ENCODE data around the gene NEGR1.

Gene NEGR1

DNA sequence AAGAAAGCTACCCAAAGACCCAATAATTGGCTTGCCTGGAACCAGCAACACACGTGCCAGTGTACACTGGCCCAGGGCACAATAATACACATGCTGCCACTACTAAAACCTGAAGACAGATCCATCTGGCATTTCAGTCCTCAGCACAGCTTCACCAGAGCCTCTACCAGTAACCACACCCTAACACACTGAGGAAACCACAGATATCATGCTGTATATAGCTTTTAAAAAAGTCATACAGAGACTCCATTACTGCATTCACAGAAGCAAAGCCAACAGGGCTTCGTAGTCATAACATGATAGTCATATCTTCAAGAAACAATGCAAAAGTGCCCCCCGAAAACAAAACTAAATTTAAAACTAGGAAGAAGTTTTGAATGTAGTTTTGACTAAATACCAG lies 40.6 kb upstream of the NEGR1 start:
- H3K4me2 ChIP-seq (ENCODE audit: low read depth, low read length, poor library complexity, severe bottlenecking), result no peak overlapping the region
- no peaks in the 10 kb centered on the region for H3K36me3 ChIP-seq (ENCODE audit: insufficient read depth, low read length)
- H3F3A ChIP-seq (ENCODE audit: low read depth), result no peaks in the 10 kb centered on the region
- no peak for TF ChIP-seq CTCF (conservative IDR thresholded peaks at IDR 0.05; ENCODE audit: low read length)
- no peak for TF ChIP-seq EZH2phosphoT487 (IDR thresholded peaks at IDR 0.05; ENCODE audit: borderline replicate concordance)
- no peaks in the 10 kb centered on the region for H4K20me1 ChIP-seq (ENCODE audit: insufficient read depth, low read length, poor library complexity, severe bottlenecking)
- H3K9me2 ChIP-seq (replicated peaks; ENCODE audit: low read depth, low read length), result no peaks in the 10 kb centered on the region
- H3K4me1 ChIP-seq (ENCODE audit: insufficient read depth, low read length, poor library complexity, severe bottlenecking), result no peaks in the 10 kb centered on the region
- H3K4me3 ChIP-seq (ENCODE audit: low read length, poor library complexity, severe bottlenecking), result no peak overlapping the region
- no peak overlapping the region for H3K9ac ChIP-seq (ENCODE audit: low read depth, low read length, poor library complexity, severe bottlenecking)
- no peaks in the 10 kb centered on the region for H3K27me3 ChIP-seq (ENCODE audit: insufficient read depth, low read length, poor library complexity, severe bottlenecking)
- H3K79me2 ChIP-seq (ENCODE audit: insufficient read depth, low read length), result no peaks in the 10 kb centered on the region
- no peak overlapping the region for H2AFZ ChIP-seq (ENCODE audit: low read length)
- no peaks in the 10 kb centered on the region for H3K9me3 ChIP-seq (ENCODE audit: insufficient read depth, low read depth, low read length)

DNA sequence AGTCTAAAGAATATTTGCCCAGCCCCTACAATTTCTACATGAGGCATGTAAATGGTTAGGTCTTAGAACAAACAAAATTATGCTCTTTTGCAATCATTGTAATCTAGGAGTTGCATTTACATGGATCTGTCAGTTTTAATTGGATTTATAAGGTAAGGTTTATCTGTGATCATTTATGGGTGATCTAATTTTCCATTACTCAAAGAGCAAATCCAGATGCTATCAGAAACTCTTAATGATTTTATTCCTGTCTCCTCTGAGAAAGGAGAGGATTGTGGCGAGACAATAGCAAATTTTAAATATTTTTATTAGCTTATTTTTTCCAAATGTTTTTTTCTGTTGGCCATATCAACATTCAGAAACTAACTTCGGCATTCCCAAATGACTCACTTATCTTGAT lies 14.2 kb upstream of the NEGR1 start:
- no peaks in the 10 kb centered on the region for H3F3A ChIP-seq (ENCODE audit: low read depth)
- no peak overlapping the region for H3K4me3 ChIP-seq (ENCODE audit: low read length, poor library complexity, severe bottlenecking)
- H3K9ac ChIP-seq (ENCODE audit: low read depth, low read length, poor library complexity, severe bottlenecking), result no peak overlapping the region
- no peaks in the 10 kb centered on the region for H3K4me1 ChIP-seq (ENCODE audit: insufficient read depth, low read length, poor library complexity, severe bottlenecking)
- no peak for TF ChIP-seq CTCF (conservative IDR thresholded peaks at IDR 0.05; ENCODE audit: low read length)
- TF ChIP-seq EZH2phosphoT487 (IDR thresholded peaks at IDR 0.05; ENCODE audit: borderline replicate concordance), result no peak
- H4K20me1 ChIP-seq (ENCODE audit: insufficient read depth, low read length, poor library complexity, severe bottlenecking), result no peaks in the 10 kb centered on the region
- H3K9me2 ChIP-seq (replicated peaks; ENCODE audit: low read depth, low read length), result no peaks in the 10 kb centered on the region
- no peak overlapping the region for H2AFZ ChIP-seq (ENCODE audit: low read length)
- H3K36me3 ChIP-seq (ENCODE audit: insufficient read depth, low read length), result no peaks in the 10 kb centered on the region; the same call in 1 of the 2 replicates
- no peaks in the 10 kb centered on the region for H3K27me3 ChIP-seq (ENCODE audit: insufficient read depth, low read length, poor library complexity, severe bottlenecking)
- no peaks in the 10 kb centered on the region for H3K9me3 ChIP-seq (ENCODE audit: insufficient read depth, low read depth, low read length)
- no peak overlapping the region for H3K4me2 ChIP-seq (ENCODE audit: low read depth, low read length, poor library complexity, severe bottlenecking)
- H3K79me2 ChIP-seq (ENCODE audit: insufficient read depth, low read length), result no peaks in the 10 kb centered on the region

DNA sequence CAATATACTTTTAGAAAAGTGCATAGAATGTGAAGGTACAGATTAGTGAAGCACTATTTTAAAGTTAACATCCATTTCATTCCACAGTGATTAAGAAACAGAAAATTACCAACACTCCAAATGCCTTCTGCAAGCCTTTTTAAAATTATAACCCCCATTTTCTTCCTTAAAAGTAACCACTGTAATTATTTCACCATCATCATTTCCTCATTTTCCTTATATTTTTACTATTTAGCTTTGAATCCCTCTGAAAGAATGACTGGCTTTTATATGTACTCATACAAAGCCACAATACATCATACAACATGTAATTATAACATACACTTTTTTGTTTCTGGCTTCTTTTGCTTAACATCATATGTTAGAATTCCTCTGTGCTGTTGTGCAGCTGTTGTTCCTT lies 6.5 kb upstream of the NEGR1 start:
- H3K79me2 ChIP-seq (ENCODE audit: insufficient read depth, low read length), result no peaks in the 10 kb centered on the region
- no peaks in the 10 kb centered on the region for H3K9me3 ChIP-seq (ENCODE audit: insufficient read depth, low read depth, low read length)
- peak overlapping the region; percentile 3 for H3K9ac ChIP-seq (ENCODE audit: low read depth, low read length, poor library complexity, severe bottlenecking)
- H3F3A ChIP-seq (ENCODE audit: low read depth), result no peaks in the 10 kb centered on the region
- TF ChIP-seq EZH2phosphoT487 (IDR thresholded peaks at IDR 0.05; ENCODE audit: borderline replicate concordance) (no peak), CTCF (conservative IDR thresholded peaks at IDR 0.05; ENCODE audit: low read length) (no peak)
- no peaks in the 10 kb centered on the region for H3K27me3 ChIP-seq (ENCODE audit: insufficient read depth, low read length, poor library complexity, severe bottlenecking)
- H4K20me1 ChIP-seq (ENCODE audit: insufficient read depth, low read length, poor library complexity, severe bottlenecking), result no peaks in the 10 kb centered on the region
- no peaks in the 10 kb centered on the region for H3K9me2 ChIP-seq (replicated peaks; ENCODE audit: low read depth, low read length)
- no peaks in the 10 kb centered on the region; the same call in 1 of the 2 replicates for H3K36me3 ChIP-seq (ENCODE audit: insufficient read depth, low read length)
- H3K4me1 ChIP-seq (ENCODE audit: insufficient read depth, low read length, poor library complexity, severe bottlenecking), result peaks cover 40% of the 10 kb centered on the region
- peak overlapping the region; percentile 75 for H3K4me2 ChIP-seq (ENCODE audit: low read depth, low read length, poor library complexity, severe bottlenecking)
- H3K4me3 ChIP-seq (ENCODE audit: low read length, poor library complexity, severe bottlenecking), result peak overlapping the region; percentile 51
- no peak overlapping the region for H2AFZ ChIP-seq (ENCODE audit: low read length)

Data from Loucy (cell line).